Body of pancreas (tissue), 4 donors: ENCODE data around the gene GHRHR.

ENCODE experiments used
- POLR2A ChIP-seq, 3 donors: fragments of 450-650 bp; IDR thresholded peaks; one replicate each; pipeline ENCODE4 v1.6.1; 2016; ENCODE audit warnings: antibody characterized with exemption in 3 of 3, mild to moderate bottlenecking in 2 of 3
- TF ChIP-seq, protein P1 (sequence below), 7 experiments: fragments of 450-650 bp in 4 of 7; fragments of 200-600 bp in 3 of 7; sonication (generic) in 3 of 7; IDR thresholded peaks; one replicate each; pipeline ENCODE4 v1.5.1; 2016 to 2019; ENCODE audit warnings: antibody characterized with exemption in 7 of 7

- TF ChIP-seq, protein P1, sequence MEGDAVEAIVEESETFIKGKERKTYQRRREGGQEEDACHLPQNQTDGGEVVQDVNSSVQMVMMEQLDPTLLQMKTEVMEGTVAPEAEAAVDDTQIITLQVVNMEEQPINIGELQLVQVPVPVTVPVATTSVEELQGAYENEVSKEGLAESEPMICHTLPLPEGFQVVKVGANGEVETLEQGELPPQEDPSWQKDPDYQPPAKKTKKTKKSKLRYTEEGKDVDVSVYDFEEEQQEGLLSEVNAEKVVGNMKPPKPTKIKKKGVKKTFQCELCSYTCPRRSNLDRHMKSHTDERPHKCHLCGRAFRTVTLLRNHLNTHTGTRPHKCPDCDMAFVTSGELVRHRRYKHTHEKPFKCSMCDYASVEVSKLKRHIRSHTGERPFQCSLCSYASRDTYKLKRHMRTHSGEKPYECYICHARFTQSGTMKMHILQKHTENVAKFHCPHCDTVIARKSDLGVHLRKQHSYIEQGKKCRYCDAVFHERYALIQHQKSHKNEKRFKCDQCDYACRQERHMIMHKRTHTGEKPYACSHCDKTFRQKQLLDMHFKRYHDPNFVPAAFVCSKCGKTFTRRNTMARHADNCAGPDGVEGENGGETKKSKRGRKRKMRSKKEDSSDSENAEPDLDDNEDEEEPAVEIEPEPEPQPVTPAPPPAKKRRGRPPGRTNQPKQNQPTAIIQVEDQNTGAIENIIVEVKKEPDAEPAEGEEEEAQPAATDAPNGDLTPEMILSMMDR (IDR thresholded peaks at IDR 0.05) = no peak
- TF ChIP-seq POLR2A (IDR thresholded peaks at IDR 0.05) = no peak
Observed at GRCh38 chr7:30986331-30986730, 22.6 kb downstream of the GHRHR start.
